Mesendoderm (in vitro differentiated cells): Measurements from ENCODE around the gene AMDHD2.
"Not testable (repeated sequence)": the region's sequence is repeated elsewhere in the genome, so short reads cannot be mapped to it uniquely, and the experiment has no call there.

Experiments
- DNase-seq: peaks from one replicate; pipeline ENCODE4 v3.0.0; 2013
- H2AK5ac ChIP-seq: 2 replicates; pipeline ENCODE4 v1.6.1; 2013; ENCODE audit warnings: low read length, inconsistent platforms
- H2BK120ac ChIP-seq: 2 replicates; pipeline ENCODE4 v1.6.1; 2013; ENCODE audit warnings: low read depth, mild to moderate bottlenecking, low read length, moderate library complexity, mixed read lengths
- H2BK15ac ChIP-seq: replicated peaks from 2 replicates; pipeline ENCODE4 v1.6.1; 2013; ENCODE audit warnings: low read depth, mild to moderate bottlenecking, moderate library complexity
- H2BK5ac ChIP-seq: 2 replicates; pipeline ENCODE4 v1.6.1; 2013; ENCODE audit warnings: low read length, inconsistent platforms
- H3K18ac ChIP-seq: 2 replicates; pipeline ENCODE4 v1.6.1; 2013; ENCODE audit warnings: mild to moderate bottlenecking, low read length, mixed read lengths
- H3K23ac ChIP-seq: one replicate; pipeline ENCODE4 v1.6.1; 2013; ENCODE audit warnings: low read length
- H3K27ac ChIP-seq: 2 replicates; pipeline ENCODE4 v1.5.1; 2013; ENCODE audit warnings: low read depth, mild to moderate bottlenecking, inconsistent platforms, low read length, moderate library complexity
- H3K27me3 ChIP-seq: 2 replicates; pipeline ENCODE4 v1.6.1; 2013; ENCODE audit warnings: low read length, control low read depth, mild to moderate bottlenecking, inconsistent platforms; ENCODE audit not compliant: insufficient read depth, poor library complexity
- H3K36me3 ChIP-seq: 2 replicates; pipeline ENCODE4 v1.6.1; 2013; ENCODE audit warnings: low read length, inconsistent platforms; ENCODE audit not compliant: control insufficient read depth, insufficient read depth
- H3K4ac ChIP-seq: one replicate; pipeline ENCODE4 v1.6.1; 2013; ENCODE audit warnings: low read depth, mild to moderate bottlenecking, low read length, moderate library complexity
- H3K4me1 ChIP-seq: 2 replicates; pipeline ENCODE4 v1.6.1; 2013; ENCODE audit warnings: low read depth, low read length, inconsistent platforms; ENCODE audit not compliant: control insufficient read depth
- H3K4me2 ChIP-seq: 2 replicates; pipeline ENCODE4 v1.6.1; 2013; ENCODE audit warnings: low read length
- H3K4me3 ChIP-seq: 2 replicates; pipeline ENCODE4 v1.5.1; 2013; ENCODE audit warnings: mild to moderate bottlenecking, low read length
- H3K56ac ChIP-seq: one replicate; pipeline ENCODE4 v1.6.1; 2013; ENCODE audit warnings: low read length
- H3K79me1 ChIP-seq: 2 replicates; pipeline ENCODE4 v1.6.1; 2013; ENCODE audit warnings: low read length, inconsistent platforms
- H3K79me2 ChIP-seq: 2 replicates; pipeline ENCODE4 v1.6.1; 2013; ENCODE audit warnings: mild to moderate bottlenecking, low read length; ENCODE audit not compliant: control insufficient read depth, insufficient read depth
- H3K9ac ChIP-seq: 2 replicates; pipeline ENCODE4 v1.6.1; 2013; ENCODE audit warnings: low read length, inconsistent platforms
- H4K5ac ChIP-seq: one replicate; pipeline ENCODE4 v1.6.1; 2013; ENCODE audit warnings: low read length
- H4K8ac ChIP-seq: one replicate; pipeline ENCODE4 v1.6.1; 2013; ENCODE audit warnings: low read depth, mild to moderate bottlenecking, control low read depth, low read length, moderate library complexity
- WGBS: extraction: QIAGEN DNeasy Blood & Tissue Kit; methylation state at CpG from one replicate; pipeline ENCODE4 v1.1.7; 2013; ENCODE audit warnings: low lambda C conversion rate, missing lambda C conversion rate; ENCODE audit not compliant: insufficient coverage; ENCODE audit errors: extremely low coverage; 5-methylcytosine and 5-hydroxymethylcytosine counted together

The AMDHD2 gene

DNA sequence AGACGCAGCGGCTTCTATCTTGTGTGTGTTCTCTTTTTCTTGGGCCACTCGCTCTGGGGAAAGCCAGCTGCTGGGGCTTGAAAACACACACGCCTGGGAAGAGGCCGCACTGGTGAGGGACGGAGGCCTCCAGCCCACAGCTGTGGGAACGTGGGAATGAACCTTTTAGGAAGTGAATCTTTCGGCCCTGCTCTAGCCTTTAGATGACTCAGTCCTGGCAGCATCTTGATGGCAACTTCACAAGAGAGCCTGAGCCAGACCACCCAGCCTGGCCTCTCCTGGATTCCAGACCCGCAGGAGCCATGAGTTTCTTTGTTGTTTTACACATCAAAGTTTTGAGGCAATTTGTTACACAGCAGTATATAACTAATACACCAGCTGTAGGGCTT, 15.4 kb downstream of the AMDHD2 start:
- Histone ChIP-seq H3K4me3 (no peak overlapping the region), H4K8ac (no peak overlapping the region), H3K27me3 (no peaks in the 10 kb centered on the region), H3K36me3 (no peaks in the 10 kb centered on the region), H3K9ac (no peak overlapping the region), H2AK5ac (no peak overlapping the region), H2BK120ac (no peak overlapping the region), H3K79me2 (peaks cover 7% of the 10 kb centered on the region), H2BK15ac (no peak overlapping the region), H3K4me1 (peaks cover 2% of the 10 kb centered on the region), H2BK5ac (no peak overlapping the region), H3K27ac (no peak overlapping the region), H3K56ac (no peak overlapping the region), H3K23ac (no peak overlapping the region), H3K18ac (no peak overlapping the region), H3K4ac (no peak overlapping the region), H3K79me1 (peaks cover 4% of the 10 kb centered on the region), H3K4me2 (no peak overlapping the region), H4K5ac (no peak overlapping the region)
- no CpG with 5 or more reads among the region's 9 CpGs for WGBS
- no peak for DNase-seq

DNA sequence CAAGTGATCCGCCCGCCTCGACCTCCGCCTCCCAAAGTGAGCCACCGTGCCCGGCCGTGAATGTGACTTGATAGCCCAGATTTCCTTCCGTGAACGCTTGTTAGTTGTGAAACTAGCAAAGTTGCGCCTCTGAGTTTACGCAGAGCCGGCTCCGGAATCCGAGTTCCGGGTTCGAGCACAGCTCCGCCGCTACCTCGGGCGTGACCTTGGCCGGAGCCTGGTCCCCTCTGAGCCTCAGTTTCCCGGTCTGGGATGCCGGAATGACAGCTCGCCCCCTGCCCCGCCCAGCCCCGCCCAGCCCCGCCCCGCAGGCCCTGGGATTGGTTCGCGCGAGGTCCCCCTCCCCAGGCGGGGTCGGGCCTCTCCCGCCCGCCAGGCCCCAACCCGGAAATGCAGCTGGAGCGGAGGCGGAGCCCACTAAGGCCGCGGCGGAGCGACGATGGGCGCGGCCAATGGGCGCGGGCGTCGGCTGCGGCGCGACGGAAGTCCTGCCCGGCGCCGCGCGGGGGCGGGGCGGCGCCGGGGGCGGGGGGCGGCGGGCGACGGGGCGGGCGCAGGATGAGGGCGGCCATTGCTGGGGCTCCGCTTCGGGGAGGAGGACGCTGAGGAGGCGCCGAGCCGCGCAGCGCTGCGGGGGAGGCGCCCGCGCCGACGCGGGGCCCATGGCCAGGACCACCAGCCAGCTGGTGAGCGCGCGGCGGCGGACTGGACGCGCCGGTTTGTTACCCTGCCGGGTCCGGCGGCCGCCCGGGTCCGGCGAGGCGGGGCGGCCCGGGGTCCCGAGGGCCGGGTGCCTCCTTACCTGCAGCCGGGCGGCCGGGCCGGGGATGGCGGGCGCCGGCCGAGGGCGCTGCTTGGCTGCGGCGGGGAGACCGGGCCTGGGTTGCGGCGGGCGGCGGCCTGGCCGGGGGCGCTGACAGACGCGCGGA, 17.5 kb downstream of the AMDHD2 start, which contains the start of gene PDPK1:
Gene PDPK1, plus strand, starts transcription at position 571 of the 929 bp plus-strand sequence. Its CDS starts 92 bp downstream, at position 663.
- Histone ChIP-seq H3K4ac (no peak within 1 kb of the TSS), H3K18ac (peak within 1 kb of the TSS; percentile 99), H2BK120ac (no peak within 1 kb of the TSS), H3K4me3 (peak within 1 kb of the TSS; percentile 69), H4K8ac (peak within 1 kb of the TSS; percentile 82), H3K23ac (no peak within 1 kb of the TSS), H2BK15ac (no peak within 1 kb of the TSS), H3K27ac (peak within 1 kb of the TSS; percentile 81), H2BK5ac (no peak within 1 kb of the TSS), H3K36me3 (no peaks in the 10 kb centered on the region), H3K79me1 (peaks cover 4% of the 10 kb centered on the region), H3K79me2 (peaks cover 10% of the 10 kb centered on the region), H3K27me3 (no peaks in the 10 kb centered on the region), H3K4me1 (no peaks in the 10 kb centered on the region), H2AK5ac (no peak within 1 kb of the TSS), H3K4me2 (peak within 1 kb of the TSS; percentile 71), H3K9ac (peak within 1 kb of the TSS; percentile 77), H4K5ac (no peak within 1 kb of the TSS), H3K56ac (peak within 1 kb of the TSS; percentile 89)
- no CpG with 5 or more reads among the region's 126 CpGs for WGBS
- DNase-seq = peak; percentile 97

DNA sequence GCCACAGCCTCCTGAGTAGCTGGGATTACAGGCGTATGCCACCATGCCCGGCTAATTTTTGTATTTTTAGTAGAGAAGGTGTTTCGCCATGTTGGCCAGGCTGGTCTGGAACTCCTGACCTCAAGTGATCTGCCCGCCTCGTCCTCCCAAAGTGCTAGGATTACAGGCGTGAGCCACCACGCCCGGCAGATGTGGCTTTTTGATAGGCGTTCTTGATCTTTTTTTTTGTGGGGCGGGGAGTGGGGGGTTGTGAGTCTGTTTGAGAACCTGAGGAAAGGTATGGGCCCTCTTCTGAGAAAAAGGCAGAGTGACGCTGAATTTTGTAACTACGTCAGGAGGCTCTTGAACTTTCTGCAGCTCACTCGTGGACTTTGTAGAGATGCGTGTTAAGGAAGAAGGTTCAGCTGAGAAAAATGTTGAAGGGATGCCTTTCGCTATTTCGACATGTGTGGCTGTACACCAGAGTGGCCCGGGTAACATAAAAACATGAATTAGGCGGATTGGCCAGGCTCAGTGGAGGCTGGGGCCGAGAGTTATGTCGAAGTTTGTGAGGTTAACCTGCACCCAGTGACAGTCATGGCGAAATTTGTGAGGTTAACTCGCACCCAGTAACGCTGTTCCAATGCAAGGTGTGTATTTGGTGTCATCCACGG, 19.1 kb downstream of the AMDHD2 start:
- not testable (repeated sequence) for H3K36me3 ChIP-seq, H3K56ac ChIP-seq, H3K9ac ChIP-seq, H4K5ac ChIP-seq, H3K27ac ChIP-seq, DNase-seq, H3K4ac ChIP-seq, H3K4me3 ChIP-seq, H4K8ac ChIP-seq, H2BK5ac ChIP-seq, H2AK5ac ChIP-seq, H3K23ac ChIP-seq, H2BK120ac ChIP-seq, H3K4me2 ChIP-seq, H3K18ac ChIP-seq, H2BK15ac ChIP-seq, H3K79me2 ChIP-seq, H3K27me3 ChIP-seq, H3K4me1 ChIP-seq, H3K79me1 ChIP-seq
- WGBS = no CpG with 5 or more reads among the region's 24 CpGs

DNA sequence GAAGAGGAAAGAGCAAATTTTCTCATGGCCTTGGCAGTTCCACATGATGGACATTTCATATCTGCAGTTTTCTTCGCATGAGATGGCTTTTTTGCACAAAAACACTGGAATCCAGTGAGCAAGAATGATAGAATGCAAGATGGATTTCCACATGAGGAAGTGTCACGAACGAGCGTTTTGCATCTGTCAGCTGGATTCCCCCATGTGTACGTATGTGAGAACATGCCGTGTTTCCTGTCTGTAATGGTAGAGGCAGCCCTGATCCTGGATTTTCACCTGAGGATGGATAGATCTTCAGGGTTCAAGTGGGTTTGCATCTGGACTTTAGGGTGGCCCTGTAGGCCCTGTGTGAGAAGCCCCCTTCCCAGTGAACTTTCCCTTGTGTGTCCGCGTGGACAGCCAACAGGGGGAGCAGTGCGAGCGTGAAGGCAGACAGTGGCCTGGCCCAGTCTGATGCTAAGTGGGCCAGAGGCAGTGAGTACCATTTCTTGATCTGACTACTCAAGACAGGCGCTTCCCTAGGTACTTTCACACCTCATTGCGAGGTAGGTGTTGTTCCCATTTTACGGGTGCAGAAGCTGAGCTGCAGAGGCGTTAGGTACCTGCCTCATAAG, 19.8 kb downstream of the AMDHD2 start:
- H3K4me1 ChIP-seq, H3K79me1 ChIP-seq, H4K5ac ChIP-seq, H3K79me2 ChIP-seq, H3K4me3 ChIP-seq, H2BK120ac ChIP-seq, H2BK5ac ChIP-seq, H3K56ac ChIP-seq, H3K9ac ChIP-seq, H3K4me2 ChIP-seq, H2BK15ac ChIP-seq, H3K18ac ChIP-seq, DNase-seq, H4K8ac ChIP-seq, H3K23ac ChIP-seq, H3K4ac ChIP-seq, H2AK5ac ChIP-seq, H3K27ac ChIP-seq, H3K36me3 ChIP-seq, H3K27me3 ChIP-seq: not testable (repeated sequence)
- WGBS = no CpG with 5 or more reads among the region's 14 CpGs

DNA sequence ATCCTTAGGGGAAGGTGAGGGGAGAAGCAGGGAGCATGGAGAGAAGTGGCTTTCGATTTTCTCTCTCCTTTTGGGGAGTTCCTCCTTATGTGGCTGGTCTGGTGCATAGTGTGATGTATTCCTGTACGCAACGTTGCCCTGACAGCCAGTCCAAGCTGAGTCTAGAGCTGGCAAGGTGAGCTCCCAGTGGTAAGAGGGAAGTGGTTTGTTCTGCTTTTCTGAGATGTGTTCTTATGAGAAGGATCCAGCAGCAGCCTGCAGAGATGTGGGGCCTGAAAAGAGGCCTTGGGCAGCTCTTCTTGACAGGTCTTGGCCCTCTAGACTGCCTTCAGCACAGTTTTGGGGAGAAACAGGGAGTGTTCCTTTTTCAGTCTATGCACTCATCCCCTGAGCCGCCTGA, 20.7 kb downstream of the AMDHD2 start:
- H3K23ac ChIP-seq, H4K8ac ChIP-seq, H3K4me2 ChIP-seq, H3K56ac ChIP-seq, H2BK15ac ChIP-seq, H3K79me1 ChIP-seq, H3K27me3 ChIP-seq, DNase-seq, H3K4ac ChIP-seq, H2BK5ac ChIP-seq, H3K27ac ChIP-seq, H3K9ac ChIP-seq, H2AK5ac ChIP-seq, H3K18ac ChIP-seq, H3K36me3 ChIP-seq, H3K4me1 ChIP-seq, H3K79me2 ChIP-seq, H3K4me3 ChIP-seq, H2BK120ac ChIP-seq, H4K5ac ChIP-seq: not testable (repeated sequence)
- WGBS = no CpG with 5 or more reads among the region's 4 CpGs
